ENCODE measurements around the gene PHF23. TPM values are rescaled to one million over a fixed set of nuclear protein-coding genes. Genes with fewer than 3 reads are reported as not detected.
A peak's percentile ranks its signal among the peaks of the same experiment; 100 is the strongest.

PHF23 gene
- total and polyA plus RNA-seq, 4 donors, result 25.4 to 40.5 (median 27.2) TPM

GRCh38 chr17:7191069-7191468 is 48.2 kb downstream of the PHF23 start:
- DNase-seq (no peak), ATAC-seq (ENCODE audit: insufficient read depth, low FRiP score) (no peak)
- Histone ChIP-seq H3K9me3 (ENCODE audit: control insufficient read depth in 4 of 4, insufficient read depth in 3 of 4, low read length in 3 of 4) (no peaks in the 10 kb centered on the region), H3K27ac (ENCODE audit: low read depth in 1 of 2, low read length in 1 of 2) (no peak overlapping the region), H3K4me1 (ENCODE audit: control insufficient read depth in 5 of 5, insufficient read depth in 5 of 5, low read length in 5 of 5) (no peaks in the 10 kb centered on the region), H3K27me3 (ENCODE audit: control insufficient read depth in 3 of 3, insufficient read depth in 3 of 3, low read length in 2 of 3) (no peaks in the 10 kb centered on the region), H3K9ac (ENCODE audit: insufficient read depth in 1 of 2, low read length in 2 of 2) (no peak overlapping the region), H3K36me3 (ENCODE audit: control insufficient read depth in 4 of 4, insufficient read depth in 4 of 4, low read length in 4 of 4) (peaks cover 0 to 27% (median 17%) of the 10 kb centered on the region in 4 donors), H3K4me3 (no peak overlapping the region)
- TF ChIP-seq CTCF (IDR thresholded peaks at IDR 0.05; ENCODE audit: control extremely low read depth, extremely low read depth), result no peak
- 83 to 91% methylated on average over 12 of the region's 12 CpGs for WGBS, 2 donors

- no peaks in the 10 kb centered on the region for H3K9me3 ChIP-seq (ENCODE audit: control insufficient read depth in 4 of 4, insufficient read depth in 3 of 4, low read length in 3 of 4)
- TF ChIP-seq CTCF (IDR thresholded peaks at IDR 0.05; ENCODE audit: control extremely low read depth, extremely low read depth), result no peak
- peaks cover 0 to 24% (median 13%) of the 10 kb centered on the region in 4 donors for H3K36me3 ChIP-seq (ENCODE audit: control insufficient read depth in 4 of 4, insufficient read depth in 4 of 4, low read length in 4 of 4)
- no peak overlapping the region for H3K27ac ChIP-seq (ENCODE audit: low read depth in 1 of 2, low read length in 1 of 2)
- no peak for ATAC-seq (ENCODE audit: insufficient read depth, low FRiP score)
- DNase-seq, result no peak
- 87 to 92% methylated on average over 14 of the region's 14 CpGs for WGBS, 2 donors
- H3K4me1 ChIP-seq (ENCODE audit: control insufficient read depth in 5 of 5, insufficient read depth in 5 of 5, low read length in 5 of 5), result no peaks in the 10 kb centered on the region
- no peaks in the 10 kb centered on the region for H3K27me3 ChIP-seq (ENCODE audit: control insufficient read depth in 3 of 3, insufficient read depth in 3 of 3, low read length in 2 of 3)
- H3K4me3 ChIP-seq, result no peak overlapping the region
- H3K9ac ChIP-seq (ENCODE audit: insufficient read depth in 1 of 2, low read length in 2 of 2), result no peak overlapping the region
These were observed 48.9 kb downstream of the PHF23 start for GRCh38 chr17:7190276-7190917.

- ATAC-seq (ENCODE audit: insufficient read depth, low FRiP score) (no peak), DNase-seq (no peak)
- Histone ChIP-seq H3K27ac (ENCODE audit: low read depth in 1 of 2, low read length in 1 of 2) (no peak overlapping the region), H3K4me3 (no peak overlapping the region), H3K27me3 (ENCODE audit: control insufficient read depth in 3 of 3, insufficient read depth in 3 of 3, low read length in 2 of 3) (no peaks in the 10 kb centered on the region), H3K9me3 (ENCODE audit: control insufficient read depth in 4 of 4, insufficient read depth in 3 of 4, low read length in 3 of 4) (no peaks in the 10 kb centered on the region), H3K36me3 (ENCODE audit: control insufficient read depth in 4 of 4, insufficient read depth in 4 of 4, low read length in 4 of 4) (peaks cover 0 to 3% (median 0%) of the 10 kb centered on the region in 4 donors), H3K4me1 (ENCODE audit: control insufficient read depth in 5 of 5, insufficient read depth in 5 of 5, low read length in 5 of 5) (peaks cover 0 to 2% (median 0%) of the 10 kb centered on the region in 5 donors), H3K9ac (ENCODE audit: insufficient read depth in 1 of 2, low read length in 2 of 2) (no peak overlapping the region)
- TF ChIP-seq CTCF (IDR thresholded peaks at IDR 0.05; ENCODE audit: control extremely low read depth, extremely low read depth), result no peak
- WGBS, 2 donors, result 61 to 68% methylated on average over 7 of the region's 7 CpGs
These were observed 53.0 kb downstream of the PHF23 start for GRCh38 chr17:7186241-7186640.

Small RNA genes lying within 50 kb of the gene (small RNA-seq; reads per million reads assigned to genes)
- gene AC120057.4 (ENCODE audit: low replicate concordance) (not detected), gene MIR324 (ENCODE audit: low replicate concordance) (7.1 reads per million, percentile 95 among the genes with 10 or more reads in this experiment), gene RF00019 (ENCODE audit: low replicate concordance) (not detected)

Other genes with a start within 250 kb of the PHF23 start
Only the 30 nearest of the 36 such genes appear.
- 10 to 100 TPM in 1 of 2 donors, 1 to 10 TPM in 1; 1.3 to 23.6 TPM for gene SLC16A13, start 203.4 kb downstream of the PHF23 start, total RNA-seq
- gene SLC16A13, start 203.4 kb downstream of the PHF23 start, polyA plus RNA-seq, result 1 to 10 TPM; 4.8 to 7.9 TPM
- 1 to 10 TPM; 5.5 to 7.5 TPM for gene SLC16A11, start 195.4 kb downstream of the PHF23 start, total RNA-seq
- gene SLC16A11, start 195.4 kb downstream of the PHF23 start, polyA plus RNA-seq, result 1 to 10 TPM; 1.9 to 8.9 TPM
- 1 to 10 TPM; 3.7 to 5.2 TPM for gene CLEC10A, start 159.2 kb downstream of the PHF23 start, total RNA-seq
- 10 to 100 TPM; 12.7 to 18.4 TPM for gene CLEC10A, start 159.2 kb downstream of the PHF23 start, polyA plus RNA-seq
- gene ASGR2, start 124.6 kb downstream of the PHF23 start, total RNA-seq, result 1 to 10 TPM; 1.6 to 1.7 TPM
- gene ASGR2, start 124.6 kb downstream of the PHF23 start, polyA plus RNA-seq, result 10 to 100 TPM in 1 of 2 donors, 1 to 10 TPM in 1; 3.5 to 12.0 TPM
- 1 to 10 TPM; 5.9 to 7.0 TPM for gene ASGR1, start 60.1 kb downstream of the PHF23 start, total RNA-seq
- gene ASGR1, start 60.1 kb downstream of the PHF23 start, polyA plus RNA-seq, result 10 to 100 TPM in 1 of 2 donors, 1 to 10 TPM in 1; 5.9 to 11.2 TPM
- 10 to 100 TPM; 17.1 to 20.1 TPM for gene DLG4, start 19.6 kb downstream of the PHF23 start, total RNA-seq
- 10 to 100 TPM; 10.0 to 13.4 TPM for gene DLG4, start 19.6 kb downstream of the PHF23 start, polyA plus RNA-seq
- 100 to 1,000 TPM; 158 to 679 TPM for gene ACADVL, start 19.5 kb downstream of the PHF23 start, total RNA-seq
- 100 to 1,000 TPM; 412 to 774 TPM for gene ACADVL, start 19.5 kb downstream of the PHF23 start, polyA plus RNA-seq
- gene DVL2, start 4.9 kb downstream of the PHF23 start, total RNA-seq, result 10 to 100 TPM; 45.3 to 57.5 TPM
- gene DVL2, start 4.9 kb downstream of the PHF23 start, polyA plus RNA-seq, result 10 to 100 TPM; 22.2 to 25.1 TPM
- 100 to 1,000 TPM; 315 to 496 TPM for gene GABARAP, start 3.0 kb upstream of the PHF23 start, total RNA-seq
- 1,000 to 10,000 TPM in 1 of 2 donors, 100 to 1,000 TPM in 1; 874 to 1,149 TPM for gene GABARAP, start 3.0 kb upstream of the PHF23 start, polyA plus RNA-seq
- 100 to 1,000 TPM in 1 of 2 donors, 10 to 100 TPM in 1; 76.0 to 126 TPM for gene CTDNEP1, start 12.3 kb upstream of the PHF23 start, total RNA-seq
- 100 to 1,000 TPM in 1 of 2 donors, 10 to 100 TPM in 1; 72.5 to 105 TPM for gene CTDNEP1, start 12.3 kb upstream of the PHF23 start, polyA plus RNA-seq
- 10 to 100 TPM; 19.8 to 39.3 TPM for gene ELP5, start 12.8 kb upstream of the PHF23 start, total RNA-seq
- gene ELP5, start 12.8 kb upstream of the PHF23 start, polyA plus RNA-seq, result 10 to 100 TPM; 34.0 to 63.2 TPM
- 100 to 1,000 TPM; 117 to 171 TPM for gene CLDN7, start 23.0 kb upstream of the PHF23 start, total RNA-seq
- 100 to 1,000 TPM; 119 to 199 TPM for gene CLDN7, start 23.0 kb upstream of the PHF23 start, polyA plus RNA-seq
- 1 to 10 TPM; 1.2 to 2.0 TPM for gene SLC2A4, start 42.3 kb upstream of the PHF23 start, total RNA-seq
- 1 to 10 TPM; 1.1 to 1.3 TPM for gene SLC2A4, start 42.3 kb upstream of the PHF23 start, polyA plus RNA-seq
- under 1 TPM; 0.28 to 0.57 TPM for gene YBX2, start 55.2 kb upstream of the PHF23 start, total RNA-seq
- gene YBX2, start 55.2 kb upstream of the PHF23 start, polyA plus RNA-seq, result under 1 TPM; 0.03 to 0.53 TPM
- 100 to 1,000 TPM; 104 to 516 TPM for gene EIF5A, start 68.2 kb upstream of the PHF23 start, total RNA-seq
- 100 to 1,000 TPM; 596 to 607 TPM for gene EIF5A, start 68.2 kb upstream of the PHF23 start, polyA plus RNA-seq
- 10 to 100 TPM; 23.8 to 57.0 TPM for gene GPS2, start 75.9 kb upstream of the PHF23 start, total RNA-seq
- 10 to 100 TPM; 68.6 to 71.6 TPM for gene GPS2, start 75.9 kb upstream of the PHF23 start, polyA plus RNA-seq
- gene NEURL4, start 89.9 kb upstream of the PHF23 start, total RNA-seq, result 10 to 100 TPM; 21.7 to 33.9 TPM
- 10 to 100 TPM; 17.3 to 27.0 TPM for gene NEURL4, start 89.9 kb upstream of the PHF23 start, polyA plus RNA-seq
- 10 to 100 TPM in 1 of 2 donors, 1 to 10 TPM in 1; 9.2 to 27.0 TPM for gene ACAP1, start 97.1 kb upstream of the PHF23 start, total RNA-seq
- gene ACAP1, start 97.1 kb upstream of the PHF23 start, polyA plus RNA-seq, result 10 to 100 TPM; 17.2 to 39.4 TPM
- gene KCTD11, start 112.7 kb upstream of the PHF23 start, total RNA-seq, result 10 to 100 TPM in 1 of 2 donors, 1 to 10 TPM in 1; 5.9 to 14.9 TPM
- gene KCTD11, start 112.7 kb upstream of the PHF23 start, polyA plus RNA-seq, result 10 to 100 TPM; 11.1 to 14.1 TPM
- gene TMEM95, start 115.7 kb upstream of the PHF23 start, total RNA-seq, result not detected
- gene TMEM95, start 115.7 kb upstream of the PHF23 start, polyA plus RNA-seq, result not detected
- 1 to 10 TPM; 5.4 to 8.2 TPM for gene TNK1, start 141.6 kb upstream of the PHF23 start, total RNA-seq
- 1 to 10 TPM; 3.7 to 6.0 TPM for gene TNK1, start 141.6 kb upstream of the PHF23 start, polyA plus RNA-seq
- gene PLSCR3, start 155.1 kb upstream of the PHF23 start, total RNA-seq, result 10 to 100 TPM; 32.4 to 43.0 TPM
- 10 to 100 TPM; 19.2 to 36.0 TPM for gene PLSCR3, start 155.1 kb upstream of the PHF23 start, polyA plus RNA-seq
- 10 to 100 TPM; 70.2 to 78.7 TPM for gene TMEM256, start 164.6 kb upstream of the PHF23 start, total RNA-seq
- 100 to 1,000 TPM in 1 of 2 donors, 10 to 100 TPM in 1; 71.6 to 247 TPM for gene TMEM256, start 164.6 kb upstream of the PHF23 start, polyA plus RNA-seq
- 10 to 100 TPM; 11.2 to 15.2 TPM for gene NLGN2, start 168.4 kb upstream of the PHF23 start, total RNA-seq
- 1 to 10 TPM; 5.0 to 5.1 TPM for gene NLGN2, start 168.4 kb upstream of the PHF23 start, polyA plus RNA-seq
- not detected for gene SPEM1, start 180.9 kb upstream of the PHF23 start, total RNA-seq
- not detected for gene SPEM1, start 180.9 kb upstream of the PHF23 start, polyA plus RNA-seq
- gene SPEM2, start 186.2 kb upstream of the PHF23 start, total RNA-seq, result not detected
- gene SPEM2, start 186.2 kb upstream of the PHF23 start, polyA plus RNA-seq, result not detected
- not detected for gene SPEM3, start 189.4 kb upstream of the PHF23 start, total RNA-seq
- not detected for gene SPEM3, start 189.4 kb upstream of the PHF23 start, polyA plus RNA-seq
- gene TMEM102, start 196.0 kb upstream of the PHF23 start, total RNA-seq, result 1 to 10 TPM; 4.8 to 9.0 TPM
- gene TMEM102, start 196.0 kb upstream of the PHF23 start, polyA plus RNA-seq, result 1 to 10 TPM; 5.5 to 8.4 TPM
- gene FGF11, start 200.1 kb upstream of the PHF23 start, total RNA-seq, result 1 to 10 TPM in 1 of 2 donors, under 1 TPM in 1; 0.52 to 3.5 TPM
- gene FGF11, start 200.1 kb upstream of the PHF23 start, polyA plus RNA-seq, result under 1 TPM; 0.47 to 0.79 TPM
- gene CHRNB1, start 205.6 kb upstream of the PHF23 start, total RNA-seq, result 10 to 100 TPM; 10.5 to 10.7 TPM
- gene CHRNB1, start 205.6 kb upstream of the PHF23 start, polyA plus RNA-seq, result 10 to 100 TPM in 1 of 2 donors, 1 to 10 TPM in 1; 7.0 to 11.9 TPM

Data from lung (tissue), 13 donors.